Measurements from ENCODE around the gene DDX41.

DNA sequence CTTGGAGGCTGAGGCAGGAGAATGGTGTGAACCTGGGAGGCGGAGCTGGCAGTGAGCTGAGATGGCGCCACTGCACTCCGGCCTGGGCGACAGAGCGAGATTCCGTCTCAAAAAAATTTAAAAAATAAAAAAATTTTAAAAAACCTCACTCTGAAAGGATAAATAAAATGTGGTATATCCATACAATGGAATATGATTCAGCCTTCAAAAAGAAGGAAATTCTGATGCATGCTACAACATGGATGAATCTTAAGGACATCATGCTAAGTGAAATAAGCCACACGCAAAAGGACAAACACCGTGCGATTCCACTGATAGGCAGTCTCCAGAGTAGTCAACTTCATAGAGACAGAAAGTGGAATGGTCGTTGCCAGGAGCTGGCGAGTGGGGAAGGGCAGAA is 51.7 kb downstream of the DDX41 start:
- TF ChIP-seq, protein P1, sequence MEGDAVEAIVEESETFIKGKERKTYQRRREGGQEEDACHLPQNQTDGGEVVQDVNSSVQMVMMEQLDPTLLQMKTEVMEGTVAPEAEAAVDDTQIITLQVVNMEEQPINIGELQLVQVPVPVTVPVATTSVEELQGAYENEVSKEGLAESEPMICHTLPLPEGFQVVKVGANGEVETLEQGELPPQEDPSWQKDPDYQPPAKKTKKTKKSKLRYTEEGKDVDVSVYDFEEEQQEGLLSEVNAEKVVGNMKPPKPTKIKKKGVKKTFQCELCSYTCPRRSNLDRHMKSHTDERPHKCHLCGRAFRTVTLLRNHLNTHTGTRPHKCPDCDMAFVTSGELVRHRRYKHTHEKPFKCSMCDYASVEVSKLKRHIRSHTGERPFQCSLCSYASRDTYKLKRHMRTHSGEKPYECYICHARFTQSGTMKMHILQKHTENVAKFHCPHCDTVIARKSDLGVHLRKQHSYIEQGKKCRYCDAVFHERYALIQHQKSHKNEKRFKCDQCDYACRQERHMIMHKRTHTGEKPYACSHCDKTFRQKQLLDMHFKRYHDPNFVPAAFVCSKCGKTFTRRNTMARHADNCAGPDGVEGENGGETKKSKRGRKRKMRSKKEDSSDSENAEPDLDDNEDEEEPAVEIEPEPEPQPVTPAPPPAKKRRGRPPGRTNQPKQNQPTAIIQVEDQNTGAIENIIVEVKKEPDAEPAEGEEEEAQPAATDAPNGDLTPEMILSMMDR (IDR thresholded peaks at IDR 0.05; ENCODE audit: extremely low read depth in 1 of 2, insufficient read depth in 1 of 2, low read depth in 1 of 2, low read length in 2 of 2), result no peak
- TF ChIP-seq, protein P2, sequence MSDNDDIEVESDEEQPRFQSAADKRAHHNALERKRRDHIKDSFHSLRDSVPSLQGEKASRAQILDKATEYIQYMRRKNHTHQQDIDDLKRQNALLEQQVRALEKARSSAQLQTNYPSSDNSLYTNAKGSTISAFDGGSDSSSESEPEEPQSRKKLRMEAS (IDR thresholded peaks at IDR 0.05; ENCODE audit: insufficient read depth, insufficient read length), result no peak
- TF ChIP-seq POLR2A (IDR thresholded peaks at IDR 0.05; ENCODE audit: low read depth, low read length), result no peak

Measured in endothelial cell of umbilical vein (primary cell).